Epithelial cell of proximal tubule (primary cell): Measurements from ENCODE around the gene SLTM. TPM values are rescaled to one million over a fixed set of nuclear protein-coding genes. Genes with fewer than 3 reads are reported as not detected.
"Not testable (repeated sequence)": the region's sequence is repeated elsewhere in the genome, so short reads cannot be mapped to it uniquely, and the experiment has no call there.

Source experiments
- DNase-seq: peaks from one replicate; pipeline ENCODE4 v3.0.0-alpha.2; 2011; ENCODE audit warnings: low read depth
- H3K4me3 ChIP-seq: 2 replicates; pipeline ENCODE4 v1.5.1; 2011; ENCODE audit warnings: low read depth, mild to moderate bottlenecking, low read length
- total RNA-seq: library from RNA; depleted of rRNA; stranded (reverse); fragments of >200 nt; gene quantifications from 2 replicates; pipeline ENCODE4 v1.2.3, GENCODE V29; 2015
- TF ChIP-seq, protein P1 (sequence below): conservative IDR thresholded peaks from 2 replicates; pipeline ENCODE4 v1.5.1; 2012; ENCODE audit warnings: low read depth, mild to moderate bottlenecking, low read length

Gene SLTM
- total RNA-seq, 1 donor from 2014 or later: 47.9 TPM

DNA sequence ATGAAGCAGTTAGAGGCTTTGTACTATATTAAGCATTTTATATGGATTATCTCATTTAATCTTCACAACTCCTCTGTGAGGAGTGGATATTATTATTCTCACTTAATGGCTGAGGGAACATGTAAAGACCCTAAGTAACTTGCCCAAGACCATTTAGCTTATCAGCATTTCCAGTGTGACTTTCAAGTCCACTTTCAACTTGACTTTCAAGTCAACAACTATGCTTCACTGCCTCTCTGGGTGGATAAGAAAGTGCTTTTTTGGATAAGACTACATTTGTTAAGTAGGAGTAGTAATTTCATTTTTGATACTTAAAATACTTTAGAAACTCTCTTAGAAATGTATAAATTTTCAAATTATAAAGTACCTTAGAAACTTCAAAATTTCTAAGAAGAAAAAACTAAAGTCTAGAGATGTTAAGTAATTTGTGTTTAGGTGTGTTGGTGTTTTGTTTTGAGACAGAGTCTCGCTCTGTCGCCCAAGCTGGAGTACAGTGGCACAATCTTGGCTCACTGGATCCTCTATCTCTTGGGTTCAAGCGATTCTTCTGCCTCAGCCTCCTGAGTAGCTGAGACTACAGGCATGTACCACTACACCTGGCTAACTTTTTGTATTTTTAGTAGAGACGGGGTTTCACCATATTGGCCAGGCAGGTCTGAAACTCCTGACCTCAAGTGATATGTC is 90.6 kb downstream of the SLTM start:
- no peak for DNase-seq
- no peak overlapping the region for H3K4me3 ChIP-seq
- TF ChIP-seq, protein P1, sequence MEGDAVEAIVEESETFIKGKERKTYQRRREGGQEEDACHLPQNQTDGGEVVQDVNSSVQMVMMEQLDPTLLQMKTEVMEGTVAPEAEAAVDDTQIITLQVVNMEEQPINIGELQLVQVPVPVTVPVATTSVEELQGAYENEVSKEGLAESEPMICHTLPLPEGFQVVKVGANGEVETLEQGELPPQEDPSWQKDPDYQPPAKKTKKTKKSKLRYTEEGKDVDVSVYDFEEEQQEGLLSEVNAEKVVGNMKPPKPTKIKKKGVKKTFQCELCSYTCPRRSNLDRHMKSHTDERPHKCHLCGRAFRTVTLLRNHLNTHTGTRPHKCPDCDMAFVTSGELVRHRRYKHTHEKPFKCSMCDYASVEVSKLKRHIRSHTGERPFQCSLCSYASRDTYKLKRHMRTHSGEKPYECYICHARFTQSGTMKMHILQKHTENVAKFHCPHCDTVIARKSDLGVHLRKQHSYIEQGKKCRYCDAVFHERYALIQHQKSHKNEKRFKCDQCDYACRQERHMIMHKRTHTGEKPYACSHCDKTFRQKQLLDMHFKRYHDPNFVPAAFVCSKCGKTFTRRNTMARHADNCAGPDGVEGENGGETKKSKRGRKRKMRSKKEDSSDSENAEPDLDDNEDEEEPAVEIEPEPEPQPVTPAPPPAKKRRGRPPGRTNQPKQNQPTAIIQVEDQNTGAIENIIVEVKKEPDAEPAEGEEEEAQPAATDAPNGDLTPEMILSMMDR: no peak

DNA sequence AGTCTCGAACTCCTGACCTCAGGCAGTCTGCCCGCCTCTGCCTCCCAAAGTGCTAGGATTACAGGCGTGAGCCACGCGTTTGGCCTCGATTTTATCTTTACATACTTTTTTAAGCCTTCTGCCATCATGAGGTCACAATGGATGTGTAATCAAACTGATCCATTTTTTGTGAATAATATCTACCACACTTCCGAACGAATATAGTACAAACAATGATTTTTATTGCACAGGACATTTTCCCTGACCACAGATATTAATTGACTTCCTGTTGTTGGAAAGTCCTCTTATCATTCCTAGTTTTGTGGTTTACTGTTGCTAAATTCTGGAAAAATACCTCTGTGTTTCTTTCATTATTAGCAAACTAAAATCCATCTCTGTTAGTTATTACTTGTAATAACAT is 93.4 kb downstream of the SLTM start:
- TF ChIP-seq, protein P1: no peak
- H3K4me3 ChIP-seq: no peak overlapping the region
- no peak for DNase-seq

DNA sequence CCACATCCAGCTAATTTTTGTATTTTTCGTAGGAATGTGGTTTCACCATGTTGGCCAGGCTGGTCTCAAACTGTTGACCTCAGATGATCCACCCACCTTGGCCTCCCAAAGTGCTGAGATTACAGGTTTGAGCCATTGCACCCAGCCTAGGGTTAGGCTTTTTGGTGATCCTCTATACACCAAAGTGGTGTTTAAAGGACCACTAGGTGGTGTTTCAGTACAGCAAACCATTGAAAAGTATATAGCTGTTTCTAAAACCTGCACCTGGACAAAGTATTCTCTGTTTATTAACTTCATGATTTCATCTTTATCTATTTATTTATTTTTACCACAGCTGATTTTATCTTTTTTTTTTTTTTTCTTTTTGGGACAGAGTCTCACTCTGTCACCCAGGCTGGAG is 94.0 kb downstream of the SLTM start:
- H3K4me3 ChIP-seq: no peak overlapping the region
- TF ChIP-seq, protein P1: peak; percentile 34
- DNase-seq: no peak

DNA sequence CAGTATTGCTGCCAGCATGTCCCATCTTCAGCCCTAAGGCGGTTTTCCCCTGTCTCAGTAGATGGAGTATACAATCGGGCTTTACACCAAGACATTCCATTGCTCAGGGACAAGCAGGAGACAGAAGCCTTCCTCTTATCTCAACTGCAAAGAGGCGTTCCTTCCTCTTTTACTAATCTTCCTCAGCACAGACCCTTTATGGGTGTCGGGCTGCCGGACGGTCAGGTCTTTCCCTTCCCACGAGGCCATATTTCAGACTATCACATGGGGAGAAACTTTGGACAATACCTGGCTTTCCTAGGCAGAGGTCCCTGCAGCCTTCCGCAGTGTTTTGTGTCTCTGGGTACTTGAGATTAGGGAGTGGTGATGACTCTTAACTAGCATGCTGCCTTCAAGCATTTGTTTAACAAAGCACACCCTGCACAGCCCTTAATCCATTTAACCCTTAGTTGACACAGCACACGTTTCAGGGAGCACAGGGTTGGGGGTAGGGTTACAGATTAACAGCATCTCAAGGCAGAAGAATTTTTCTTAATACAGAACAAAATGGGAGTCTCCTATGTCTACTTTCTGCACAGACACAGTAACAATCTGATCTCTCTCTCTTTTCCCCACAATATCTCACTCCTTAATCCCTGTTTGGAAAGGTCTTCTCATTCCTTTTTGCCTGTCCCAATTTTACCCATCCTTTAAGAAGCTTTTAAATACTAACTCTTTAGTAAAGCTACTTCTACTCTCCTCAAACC is 99.6 kb downstream of the SLTM start:
- DNase-seq, H3K4me3 ChIP-seq: not testable (repeated sequence)

DNA sequence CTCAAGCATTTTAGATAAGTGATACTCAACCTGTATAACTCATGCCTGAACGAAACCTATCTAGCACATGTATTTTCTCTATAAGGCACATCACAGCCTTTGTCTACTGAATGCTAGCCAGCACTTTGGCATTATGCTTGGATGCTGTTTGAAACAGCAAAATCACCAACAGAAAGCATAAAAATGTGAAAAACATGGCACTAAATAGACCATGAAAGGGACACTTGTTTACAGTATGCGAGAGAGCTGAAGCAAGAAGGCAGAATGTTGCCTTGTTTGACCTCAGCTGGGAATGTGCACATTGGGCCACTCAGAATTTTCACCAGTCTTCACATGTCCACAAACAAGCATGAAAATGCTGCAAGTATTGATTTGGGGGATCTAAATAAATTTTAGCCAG is 102.9 kb downstream of the SLTM start:
- DNase-seq: no peak
- TF ChIP-seq, protein P1: no peak
- H3K4me3 ChIP-seq: no peak overlapping the region

Other genes starting within 250 kb of the SLTM start
- 76.3 and 106 TPM in 2 replicates for gene ADAM10, start 184.0 kb downstream of the SLTM start, total RNA-seq
- gene MINDY2, start 162.4 kb downstream of the SLTM start, total RNA-seq: 10.1 and 20.9 TPM in 2 replicates
- 8.5 and 10.4 TPM in 2 replicates for gene RNF111, start 54.0 kb upstream of the SLTM start, total RNA-seq
- gene CCNB2, start 171.5 kb upstream of the SLTM start, total RNA-seq: 108 TPM in 2 replicates